SK-MEL-5 (cell line): ENCODE results near the gene TAOK1. TPM values are rescaled to one million over a fixed set of nuclear protein-coding genes. Genes with fewer than 3 reads are reported as not detected.

Experiments used
- DNase-seq: peaks from one replicate; pipeline ENCODE4 v3.0.0-alpha.2; 2016; ENCODE audit warnings: low read depth, low spot score
- in situ Hi-C: cut with HindIII; loops from 2 replicates; pipeline ENCODE4 v1.10.0; 2016; ENCODE audit warnings: low sequenced_read_pairs, high pct_unique_total_duplicates, low pct_unique_long_range_greater_than_20kb
- total RNA-seq: library from RNA; depleted of rRNA; stranded (reverse); fragments of >200 nt; shearing (Covaris generic); gene quantifications from 2 replicates; pipeline ENCODE4 v1.2.3, GENCODE V29; 2014

The TAOK1 gene
- total RNA-seq, 1 experiment from 2014 or later, result 37.3 TPM

GRCh38 chr17:29572691-29573557 is 182.8 kb downstream of the TAOK1 start:
- peak; percentile 30 for DNase-seq
- in situ Hi-C loops, result no loop called here

GRCh38 chr17:29573558-29573869 is 183.4 kb downstream of the TAOK1 start:
- no peak for DNase-seq

GRCh38 chr17:29573871-29574731 is 183.9 kb downstream of the TAOK1 start:
- in situ Hi-C loops, result no loop called here
- no peak for DNase-seq

More at GRCh38 chr17:29573558-29573869, 183.4 kb downstream of the TAOK1 start:
- in situ Hi-C loops, result no loop called here

- no peak for DNase-seq
- in situ Hi-C loops, result no loop called here
Measured at GRCh38 chr17:29574732-29575510, 184.8 kb downstream of the TAOK1 start.

GRCh38 chr17:29575511-29576213 is 185.5 kb downstream of the TAOK1 start:
- in situ Hi-C loops, result no loop called here
- DNase-seq, result no peak

- in situ Hi-C loops, result no loop called here
- DNase-seq, result no peak
Measured at GRCh38 chr17:29576214-29577000, 186.2 kb downstream of the TAOK1 start.

GRCh38 chr17:29577001-29577370 is 186.8 kb downstream of the TAOK1 start:
- no peak for DNase-seq
- in situ Hi-C loops, result no loop called here

- DNase-seq, result no peak
Measured at GRCh38 chr17:29577385-29578211, 187.4 kb downstream of the TAOK1 start.

GRCh38 chr17:29578626-29579485 is 188.7 kb downstream of the TAOK1 start:
- in situ Hi-C loops, result no loop called here

More at GRCh38 chr17:29577385-29578211, 187.4 kb downstream of the TAOK1 start:
- in situ Hi-C loops, result no loop called here

GRCh38 chr17:29579866-29580771 is 190.0 kb downstream of the TAOK1 start:
- peak; percentile 90 for DNase-seq

More at GRCh38 chr17:29578626-29579485, 188.7 kb downstream of the TAOK1 start:
- DNase-seq, result no peak

GRCh38 chr17:29581583-29582253 is 191.6 kb downstream of the TAOK1 start:
- no peak for DNase-seq
- in situ Hi-C loops, result no loop called here

More at GRCh38 chr17:29579866-29580771, 190.0 kb downstream of the TAOK1 start:
- in situ Hi-C loops, result no loop called here

GRCh38 chr17:29582254-29582765 is 192.1 kb downstream of the TAOK1 start:
- no peak for DNase-seq
- in situ Hi-C loops, result no loop called here

GRCh38 chr17:29582772-29583171 is 192.6 kb downstream of the TAOK1 start:
- no peak for DNase-seq
- in situ Hi-C loops, result no loop called here
